Measurements from ENCODE around the gene ZNF594. TPM values are rescaled to one million over a fixed set of nuclear protein-coding genes. Genes with fewer than 3 reads are reported as not detected.
"Not testable (repeated sequence)": the region's sequence is repeated elsewhere in the genome, so short reads cannot be mapped to it uniquely, and the experiment has no call there.

Gene ZNF594
- total RNA-seq: 10 to 100 TPM; 16.9 to 35.6 (median 21.9) TPM
- 1 to 10 TPM; 6.4 to 7.4 TPM for polyA plus RNA-seq
- long read RNA-seq, donor 1, full-length matches to known transcripts: 4 of 4 reads
- long read RNA-seq, donor 1, partial matches to known transcripts: 0 of 4 reads
- long read RNA-seq, donor 1, other reads (novel, unspliced or antisense): 0 of 4 reads
- long read RNA-seq, donor 2, full-length matches to known transcripts: 4 of 4 reads
- long read RNA-seq, donor 2, partial matches to known transcripts: 0 of 4 reads
- long read RNA-seq, donor 2, other reads (novel, unspliced or antisense): 0 of 4 reads
- long read RNA-seq, donor 3, full-length matches to known transcripts: 14 of 19 reads
- long read RNA-seq, donor 3, partial matches to known transcripts: 0 of 19 reads
- long read RNA-seq, donor 3, other reads (novel, unspliced or antisense): 5 of 19 reads

DNA sequence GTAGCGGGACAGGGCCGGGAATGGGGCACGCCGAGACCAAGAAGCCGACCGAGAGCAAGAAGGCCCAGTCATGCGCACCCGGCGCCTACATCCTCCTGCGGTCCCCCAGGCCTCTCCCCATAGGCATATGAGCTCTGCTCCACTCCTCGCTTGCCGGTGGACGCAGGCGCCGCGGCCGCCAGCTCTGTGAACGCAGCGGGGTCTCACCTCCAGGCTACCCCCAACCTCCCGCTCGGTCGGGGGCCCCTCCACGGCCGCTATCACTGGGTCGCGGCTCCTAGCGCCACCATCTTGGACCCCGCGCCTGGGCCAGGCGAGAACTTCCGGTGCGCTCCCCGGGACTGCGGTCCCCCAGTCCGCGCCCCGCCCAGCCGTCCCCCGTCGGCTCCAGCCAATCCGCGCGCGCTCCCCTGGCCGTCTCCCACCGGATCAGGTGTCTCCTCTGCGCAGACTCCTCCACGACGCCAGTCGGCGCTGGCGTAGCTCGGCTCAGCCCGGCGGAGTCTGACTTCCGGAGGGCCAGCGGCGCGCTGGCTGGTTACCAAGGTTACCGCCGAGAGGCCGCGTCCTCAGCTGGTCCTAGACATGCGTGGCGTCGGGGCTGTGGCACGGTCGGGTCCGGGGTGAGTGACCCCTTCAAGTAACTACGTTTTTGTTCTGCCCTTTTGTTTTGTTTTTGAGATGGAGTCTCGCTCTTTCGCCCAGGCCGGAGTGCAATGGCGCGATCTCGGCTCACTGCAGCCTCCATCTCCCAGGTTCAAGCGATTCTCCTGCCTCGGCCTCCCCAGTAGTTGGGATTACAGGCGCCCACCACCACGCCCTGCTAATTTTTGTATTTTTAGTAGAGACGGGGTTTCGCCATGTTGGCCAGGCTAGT, at the start of gene ZNF594:
Gene ZNF594 (minus strand): TSS at position 328 of the 877 bp plus-strand sequence. CDS start 7,612 bp downstream, outside the sequence.
- Histone ChIP-seq H3K4me3 (peak within 1 kb of the TSS; percentile 99), H3K4me1 (ENCODE audit: insufficient read depth) (peaks cover 7% of the 10 kb centered on the region), H3K27ac (peak within 1 kb of the TSS; percentile 46 to 57), H3K9me3 (peaks cover 0 to 12% of the 10 kb centered on the region in 2 donors), H3K27me3 (no peaks in the 10 kb centered on the region), H3K36me3 (no peaks in the 10 kb centered on the region)
- peak; percentile 96 to 98 (median 97) for DNase-seq
- TF ChIP-seq POLR2A (IDR thresholded peaks at IDR 0.05): peak; percentile 60
- TF ChIP-seq, protein P1, sequence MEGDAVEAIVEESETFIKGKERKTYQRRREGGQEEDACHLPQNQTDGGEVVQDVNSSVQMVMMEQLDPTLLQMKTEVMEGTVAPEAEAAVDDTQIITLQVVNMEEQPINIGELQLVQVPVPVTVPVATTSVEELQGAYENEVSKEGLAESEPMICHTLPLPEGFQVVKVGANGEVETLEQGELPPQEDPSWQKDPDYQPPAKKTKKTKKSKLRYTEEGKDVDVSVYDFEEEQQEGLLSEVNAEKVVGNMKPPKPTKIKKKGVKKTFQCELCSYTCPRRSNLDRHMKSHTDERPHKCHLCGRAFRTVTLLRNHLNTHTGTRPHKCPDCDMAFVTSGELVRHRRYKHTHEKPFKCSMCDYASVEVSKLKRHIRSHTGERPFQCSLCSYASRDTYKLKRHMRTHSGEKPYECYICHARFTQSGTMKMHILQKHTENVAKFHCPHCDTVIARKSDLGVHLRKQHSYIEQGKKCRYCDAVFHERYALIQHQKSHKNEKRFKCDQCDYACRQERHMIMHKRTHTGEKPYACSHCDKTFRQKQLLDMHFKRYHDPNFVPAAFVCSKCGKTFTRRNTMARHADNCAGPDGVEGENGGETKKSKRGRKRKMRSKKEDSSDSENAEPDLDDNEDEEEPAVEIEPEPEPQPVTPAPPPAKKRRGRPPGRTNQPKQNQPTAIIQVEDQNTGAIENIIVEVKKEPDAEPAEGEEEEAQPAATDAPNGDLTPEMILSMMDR (IDR thresholded peaks at IDR 0.05): peak; percentile 71 to 85 (median 78)
- TF ChIP-seq EP300 (IDR thresholded peaks at IDR 0.05): no peak
- intact Hi-C loops (cut with DNase I): no loop called here
- WGBS, 3 donors: 1 to 2% (median 2%) methylated on average over 44 to 82 of the region's 82 CpGs

DNA sequence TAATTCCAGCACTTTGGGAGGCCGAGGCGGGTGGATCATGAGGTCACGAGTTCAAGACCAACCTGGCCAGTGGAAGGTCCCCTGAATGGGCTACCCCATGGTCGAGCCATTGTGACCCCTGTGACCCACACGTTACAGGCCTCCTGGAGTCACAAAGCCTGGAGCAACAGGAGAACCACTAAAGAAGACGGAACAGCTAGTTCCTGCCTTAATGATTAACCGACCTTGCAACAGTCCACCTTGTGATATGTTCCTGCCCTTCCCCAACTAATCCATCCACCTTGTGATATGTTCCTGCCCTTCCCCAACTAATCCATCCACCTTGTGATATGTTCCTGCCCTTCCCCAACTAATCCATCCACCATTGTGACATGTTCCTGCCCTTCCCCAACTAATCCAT, 48.1 kb upstream of the ZNF594 start:
- H3K4me3 ChIP-seq; DNase-seq; H3K27ac ChIP-seq; intact Hi-C loops (cut with DNase I); H3K4me1 ChIP-seq (ENCODE audit: insufficient read depth); H3K9me3 ChIP-seq; H3K36me3 ChIP-seq; H3K27me3 ChIP-seq: not testable (repeated sequence)
- WGBS, 3 donors: 78 to 82% (median 81%) methylated on average over 7 of the region's 7 CpGs

DNA sequence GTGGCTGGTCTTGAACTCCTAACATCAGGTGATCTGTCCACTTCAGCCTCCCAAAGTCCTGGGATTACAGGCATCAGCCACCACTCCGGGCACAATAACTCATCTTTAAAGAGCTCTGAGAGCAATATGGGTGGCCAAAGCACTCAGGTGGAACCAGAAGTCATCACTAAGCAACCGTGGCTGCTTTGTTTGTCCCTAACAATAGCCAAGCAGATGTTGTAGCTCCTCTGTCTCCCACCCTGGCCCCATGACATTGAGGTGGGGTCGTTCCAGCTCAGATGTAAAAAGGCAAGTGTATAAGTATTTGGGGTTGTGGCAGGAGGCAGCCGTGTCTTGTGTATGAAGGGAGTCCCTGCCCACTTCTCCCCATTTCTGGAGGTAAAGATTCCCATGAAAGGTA, 46.7 kb upstream of the ZNF594 start:
- H3K4me1 ChIP-seq (ENCODE audit: insufficient read depth): no peaks in the 10 kb centered on the region

DNA sequence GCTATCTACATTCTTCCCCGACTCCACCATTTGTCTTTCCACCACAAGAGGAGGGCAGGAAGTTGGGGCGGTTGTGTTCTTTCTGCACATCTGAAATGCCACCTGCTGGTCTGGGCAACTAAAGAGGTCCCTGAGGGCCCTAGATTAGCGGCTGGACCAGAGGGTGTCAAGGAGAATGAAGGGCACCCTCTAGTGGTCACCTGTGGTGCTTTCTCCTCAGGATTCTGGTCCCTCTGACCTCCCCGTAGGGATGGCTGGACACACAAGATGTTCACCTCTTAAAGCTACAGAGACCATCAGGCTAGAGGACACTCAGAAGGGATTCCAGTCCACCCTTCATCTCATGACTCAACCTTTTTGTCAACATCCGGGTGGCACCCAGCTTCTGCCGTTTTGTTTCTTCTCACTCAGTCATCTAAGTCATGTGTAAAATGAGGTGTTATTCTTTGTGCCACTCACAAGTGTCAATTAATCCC, 45.9 kb upstream of the ZNF594 start:
- no peaks in the 10 kb centered on the region for H3K36me3 ChIP-seq
- no peaks in the 10 kb centered on the region for H3K4me1 ChIP-seq (ENCODE audit: insufficient read depth)
- TF ChIP-seq EP300 (IDR thresholded peaks at IDR 0.05) (no peak), POLR2A (IDR thresholded peaks at IDR 0.05) (no peak)
- TF ChIP-seq, protein P1 (IDR thresholded peaks at IDR 0.05): no peak
- H3K9me3 ChIP-seq: no peaks in the 10 kb centered on the region
- no peak overlapping the region for H3K27ac ChIP-seq
- 36 to 47% (median 38%) methylated on average over 6 of the region's 6 CpGs for WGBS, 3 donors
- H3K4me3 ChIP-seq: no peak overlapping the region
- H3K27me3 ChIP-seq: no peaks in the 10 kb centered on the region
- DNase-seq: peak in 1 of 5 donors; percentile 22
- intact Hi-C loops (cut with DNase I): no loop called here

More for the DNA sequence above, 46.7 kb upstream of the ZNF594 start:
- H3K9me3 ChIP-seq: no peaks in the 10 kb centered on the region
- TF ChIP-seq POLR2A (IDR thresholded peaks at IDR 0.05) (no peak), EP300 (IDR thresholded peaks at IDR 0.05) (no peak)
- TF ChIP-seq, protein P1 (IDR thresholded peaks at IDR 0.05): no peak
- no peak overlapping the region for H3K27ac ChIP-seq
- no peaks in the 10 kb centered on the region for H3K36me3 ChIP-seq
- no peaks in the 10 kb centered on the region for H3K27me3 ChIP-seq
- no peak for DNase-seq
- 59 to 69% (median 66%) methylated on average over 4 of the region's 4 CpGs for WGBS, 3 donors
- intact Hi-C loops (cut with DNase I): no loop called here
- no peak overlapping the region for H3K4me3 ChIP-seq
